HEK293 (cell line): Measurements from ENCODE around the gene KIF26B.

Experiments
- CTCF ChIA-PET: fragments of 350-600 bp; formaldehyde crosslinking; extraction: SDS; loops from one replicate; lab custom pipeline; 2021; ENCODE audit warnings: antibody characterized with exemption; lab: Yijun Ruan, JAX
- POLR2A ChIA-PET: fragments of 300-600 bp; formaldehyde crosslinking; extraction: SDS; loops from one replicate; lab custom pipeline; 2020; ENCODE audit warnings: antibody characterized with exemption, inconsistent platforms; lab: Yijun Ruan, JAX
- H3K27ac ChIP-seq: fragments of 200-500 bp; sonication (Bioruptor generic); 2 replicates; pipeline ENCODE4 v1.5.1; 2014; ENCODE audit warnings: low read depth, low read length, control low read depth, inconsistent platforms; ENCODE audit errors: extremely low read depth
- H3K36me3 ChIP-seq, 2 experiments: fragments of 200-500 bp in 1 of 2; sonication (Bioruptor generic) in 1 of 2; 1 replicate in 1 of 2; 2 replicates in 1 of 2; pipeline ENCODE4 v1.5.1; 2014 to 2017; ENCODE audit warnings: inconsistent platforms in 2 of 2, low read length in 2 of 2; ENCODE audit not compliant: control insufficient read depth in 2 of 2, insufficient read depth in 1 of 2
- H3K4me1 ChIP-seq: fragments of 200-500 bp; sonication (Bioruptor generic); 2 replicates; pipeline ENCODE4 v1.5.1; 2014; ENCODE audit warnings: mild to moderate bottlenecking, low read length, inconsistent platforms; ENCODE audit not compliant: control insufficient read depth, insufficient read depth
- H3K4me3 ChIP-seq: 2 replicates; pipeline ENCODE4 v1.5.1; 2011; ENCODE audit warnings: low read depth, mild to moderate bottlenecking, control low read depth, low read length, moderate library complexity
- H3K9me3 ChIP-seq: fragments of 200-500 bp; sonication (Bioruptor generic); 2 replicates; pipeline ENCODE4 v1.5.1; 2014; ENCODE audit warnings: low read depth, low read length, inconsistent platforms; ENCODE audit not compliant: control insufficient read depth, insufficient read depth
- HIC1 ChIP-seq: fragments of 450-650 bp; formaldehyde crosslinking; IDR thresholded peaks from 2 replicates; pipeline ENCODE4 v1.5.1; 2016; ENCODE audit warnings: missing biosample characterization, missing genetic modification characterization
- SP3 ChIP-seq: fragments of 450-650 bp; formaldehyde crosslinking; IDR thresholded peaks from 2 replicates; pipeline ENCODE4 v1.5.1; 2016; ENCODE audit warnings: missing biosample characterization, missing genetic modification characterization
- ZFP41 ChIP-seq: fragments of 450-650 bp; formaldehyde crosslinking; IDR thresholded peaks from 2 replicates; pipeline ENCODE4 v1.5.1; 2016; ENCODE audit warnings: missing biosample characterization, missing genetic modification characterization, borderline replicate concordance
- ZNF140 ChIP-seq: fragments of 450-650 bp; formaldehyde crosslinking; IDR thresholded peaks from 2 replicates; pipeline ENCODE4 v1.5.1; 2016; ENCODE audit warnings: missing biosample characterization, missing genetic modification characterization
- ZNF169 ChIP-seq: fragments of 450-650 bp; formaldehyde crosslinking; IDR thresholded peaks from 2 replicates; pipeline ENCODE4 v1.5.1; 2016; ENCODE audit warnings: missing biosample characterization, missing genetic modification characterization
- ZNF239 ChIP-seq: fragments of 450-650 bp; formaldehyde crosslinking; IDR thresholded peaks from 2 replicates; pipeline ENCODE4 v1.5.1; 2016; ENCODE audit warnings: missing biosample characterization, missing genetic modification characterization
- ZNF311 ChIP-seq: fragments of 450-650 bp; formaldehyde crosslinking; IDR thresholded peaks from 2 replicates; pipeline ENCODE4 v1.5.1; 2017; ENCODE audit warnings: missing biosample characterization, missing genetic modification characterization, borderline replicate concordance
- ZNF394 ChIP-seq: fragments of 450-650 bp; formaldehyde crosslinking; IDR thresholded peaks from 2 replicates; pipeline ENCODE4 v1.5.1; 2016; ENCODE audit warnings: missing biosample characterization, missing genetic modification characterization, mild to moderate bottlenecking, moderate library complexity, borderline replicate concordance
- ZNF48 ChIP-seq: fragments of 450-650 bp; formaldehyde crosslinking; IDR thresholded peaks from 2 replicates; pipeline ENCODE4 v1.5.1; 2016; ENCODE audit warnings: missing biosample characterization, missing genetic modification characterization
- ZNF623 ChIP-seq: fragments of 450-650 bp; formaldehyde crosslinking; IDR thresholded peaks from 2 replicates; pipeline ENCODE4 v1.5.1; 2016; ENCODE audit warnings: missing biosample characterization, missing genetic modification characterization
- ZNF629 ChIP-seq: fragments of 450-650 bp; formaldehyde crosslinking; IDR thresholded peaks from 2 replicates; pipeline ENCODE4 v1.5.1; 2017; ENCODE audit warnings: missing biosample characterization, missing genetic modification characterization
- ZNF670 ChIP-seq: fragments of 450-650 bp; formaldehyde crosslinking; IDR thresholded peaks from 2 replicates; pipeline ENCODE4 v1.5.1; 2016; ENCODE audit warnings: missing biosample characterization, missing genetic modification characterization, low read depth
- ZNF776 ChIP-seq: fragments of 450-650 bp; formaldehyde crosslinking; IDR thresholded peaks from 2 replicates; pipeline ENCODE4 v1.5.0; 2017; ENCODE audit warnings: missing biosample characterization, missing genetic modification characterization, borderline replicate concordance
- ZNF785 ChIP-seq: fragments of 450-650 bp; formaldehyde crosslinking; IDR thresholded peaks from 2 replicates; pipeline ENCODE4 v1.5.1; 2016; ENCODE audit warnings: missing biosample characterization, missing genetic modification characterization
- ZNF791 ChIP-seq: fragments of 450-650 bp; formaldehyde crosslinking; IDR thresholded peaks from 2 replicates; pipeline ENCODE4 v1.5.1; 2016; ENCODE audit warnings: missing biosample characterization, missing genetic modification characterization
- ZSCAN18 ChIP-seq: fragments of 450-650 bp; formaldehyde crosslinking; IDR thresholded peaks from 2 replicates; pipeline ENCODE4 v1.5.1; 2016; ENCODE audit warnings: missing biosample characterization, missing genetic modification characterization
- TF ChIP-seq, protein P1 (sequence below): fragments of 450-650 bp; formaldehyde crosslinking; IDR thresholded peaks from 2 replicates; pipeline ENCODE4 v1.5.1; 2016; ENCODE audit warnings: missing biosample characterization, missing genetic modification characterization
- TF ChIP-seq, protein P2 (sequence below): fragments of 450-650 bp; formaldehyde crosslinking; IDR thresholded peaks from 2 replicates; pipeline ENCODE4 v1.5.1; 2016; ENCODE audit warnings: missing biosample characterization, missing genetic modification characterization, borderline replicate concordance

KIF26B gene

DNA sequence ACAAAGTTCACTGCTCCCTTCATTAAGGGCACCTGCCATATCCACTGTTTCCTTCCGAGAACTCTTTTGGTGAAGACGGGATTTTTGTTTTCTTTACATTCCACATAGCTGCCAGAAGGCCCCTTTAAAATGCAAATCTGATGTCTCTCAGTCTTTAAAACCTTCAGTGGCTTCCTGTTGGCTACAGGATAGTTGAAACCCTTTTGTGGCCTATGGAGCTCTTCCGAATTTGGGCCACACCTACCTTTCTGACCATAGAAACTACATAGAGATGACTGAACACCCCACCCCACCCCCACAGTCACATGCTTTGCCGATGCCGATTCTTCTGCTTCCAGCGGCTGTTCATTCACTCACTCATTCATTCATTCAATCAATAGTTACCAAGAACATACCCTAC lies 502.6 kb downstream of the KIF26B start:
- CTCF ChIA-PET, result no interaction called here
- no peak overlapping the region for H3K27ac ChIP-seq
- no peaks in the 10 kb centered on the region for H3K36me3 ChIP-seq
- POLR2A ChIA-PET, result no interaction called here
- TF ChIP-seq SP3 (tag by site-specific recombination) (no peak), ZNF791 (tag by site-specific recombination) (no peak), ZNF670 (tag by site-specific recombination) (no peak), ZNF239 (tag by site-specific recombination) (no peak), ZNF140 (tag by site-specific recombination) (no peak), ZNF629 (tag by site-specific recombination) (no peak), ZNF776 (tag by site-specific recombination) (no peak), ZNF785 (tag by site-specific recombination) (no peak), ZNF623 (tag by site-specific recombination) (no peak), ZSCAN18 (tag by site-specific recombination) (no peak), ZNF169 (tag by site-specific recombination) (no peak)
- TF ChIP-seq, protein P1, sequence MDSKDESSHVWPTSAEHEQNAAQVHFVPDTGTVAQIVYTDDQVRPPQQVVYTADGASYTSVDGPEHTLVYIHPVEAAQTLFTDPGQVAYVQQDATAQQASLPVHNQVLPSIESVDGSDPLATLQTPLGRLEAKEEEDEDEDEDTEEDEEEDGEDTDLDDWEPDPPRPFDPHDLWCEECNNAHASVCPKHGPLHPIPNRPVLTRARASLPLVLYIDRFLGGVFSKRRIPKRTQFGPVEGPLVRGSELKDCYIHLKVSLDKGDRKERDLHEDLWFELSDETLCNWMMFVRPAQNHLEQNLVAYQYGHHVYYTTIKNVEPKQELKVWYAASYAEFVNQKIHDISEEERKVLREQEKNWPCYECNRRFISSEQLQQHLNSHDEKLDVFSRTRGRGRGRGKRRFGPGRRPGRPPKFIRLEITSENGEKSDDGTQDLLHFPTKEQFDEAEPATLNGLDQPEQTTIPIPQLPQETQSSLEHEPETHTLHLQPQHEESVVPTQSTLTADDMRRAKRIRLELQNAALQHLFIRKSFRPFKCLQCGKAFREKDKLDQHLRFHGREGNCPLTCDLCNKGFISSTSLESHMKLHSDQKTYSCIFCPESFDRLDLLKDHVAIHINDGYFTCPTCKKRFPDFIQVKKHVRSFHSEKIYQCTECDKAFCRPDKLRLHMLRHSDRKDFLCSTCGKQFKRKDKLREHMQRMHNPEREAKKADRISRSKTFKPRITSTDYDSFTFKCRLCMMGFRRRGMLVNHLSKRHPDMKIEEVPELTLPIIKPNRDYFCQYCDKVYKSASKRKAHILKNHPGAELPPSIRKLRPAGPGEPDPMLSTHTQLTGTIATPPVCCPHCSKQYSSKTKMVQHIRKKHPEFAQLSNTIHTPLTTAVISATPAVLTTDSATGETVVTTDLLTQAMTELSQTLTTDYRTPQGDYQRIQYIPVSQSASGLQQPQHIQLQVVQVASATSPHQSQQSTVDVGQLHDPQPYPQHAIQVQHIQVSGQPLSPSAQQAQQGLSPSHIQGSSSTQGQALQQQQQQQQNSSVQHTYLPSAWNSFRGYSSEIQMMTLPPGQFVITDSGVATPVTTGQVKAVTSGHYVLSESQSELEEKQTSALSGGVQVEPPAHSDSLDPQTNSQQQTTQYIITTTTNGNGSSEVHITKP (tag by site-specific recombination), result no peak
- H3K4me3 ChIP-seq, result no peak overlapping the region
- H3K4me1 ChIP-seq, result no peaks in the 10 kb centered on the region
- H3K9me3 ChIP-seq, result no peaks in the 10 kb centered on the region

GRCh38 chr1:245663373-245663772 lies 508.6 kb downstream of the KIF26B start:
- CTCF ChIA-PET, result no interaction called here
- no peak overlapping the region for H3K4me3 ChIP-seq
- H3K36me3 ChIP-seq, result no peaks in the 10 kb centered on the region
- POLR2A ChIA-PET, result no interaction called here
- H3K4me1 ChIP-seq, result no peaks in the 10 kb centered on the region
- no peak overlapping the region for H3K27ac ChIP-seq
- no peaks in the 10 kb centered on the region for H3K9me3 ChIP-seq
- TF ChIP-seq HIC1 (tag by site-specific recombination) (no peak), ZNF394 (tag by site-specific recombination) (no peak), ZNF311 (no peak), ZNF48 (tag by site-specific recombination) (no peak), ZFP41 (tag by site-specific recombination) (no peak)
- TF ChIP-seq, protein P2, sequence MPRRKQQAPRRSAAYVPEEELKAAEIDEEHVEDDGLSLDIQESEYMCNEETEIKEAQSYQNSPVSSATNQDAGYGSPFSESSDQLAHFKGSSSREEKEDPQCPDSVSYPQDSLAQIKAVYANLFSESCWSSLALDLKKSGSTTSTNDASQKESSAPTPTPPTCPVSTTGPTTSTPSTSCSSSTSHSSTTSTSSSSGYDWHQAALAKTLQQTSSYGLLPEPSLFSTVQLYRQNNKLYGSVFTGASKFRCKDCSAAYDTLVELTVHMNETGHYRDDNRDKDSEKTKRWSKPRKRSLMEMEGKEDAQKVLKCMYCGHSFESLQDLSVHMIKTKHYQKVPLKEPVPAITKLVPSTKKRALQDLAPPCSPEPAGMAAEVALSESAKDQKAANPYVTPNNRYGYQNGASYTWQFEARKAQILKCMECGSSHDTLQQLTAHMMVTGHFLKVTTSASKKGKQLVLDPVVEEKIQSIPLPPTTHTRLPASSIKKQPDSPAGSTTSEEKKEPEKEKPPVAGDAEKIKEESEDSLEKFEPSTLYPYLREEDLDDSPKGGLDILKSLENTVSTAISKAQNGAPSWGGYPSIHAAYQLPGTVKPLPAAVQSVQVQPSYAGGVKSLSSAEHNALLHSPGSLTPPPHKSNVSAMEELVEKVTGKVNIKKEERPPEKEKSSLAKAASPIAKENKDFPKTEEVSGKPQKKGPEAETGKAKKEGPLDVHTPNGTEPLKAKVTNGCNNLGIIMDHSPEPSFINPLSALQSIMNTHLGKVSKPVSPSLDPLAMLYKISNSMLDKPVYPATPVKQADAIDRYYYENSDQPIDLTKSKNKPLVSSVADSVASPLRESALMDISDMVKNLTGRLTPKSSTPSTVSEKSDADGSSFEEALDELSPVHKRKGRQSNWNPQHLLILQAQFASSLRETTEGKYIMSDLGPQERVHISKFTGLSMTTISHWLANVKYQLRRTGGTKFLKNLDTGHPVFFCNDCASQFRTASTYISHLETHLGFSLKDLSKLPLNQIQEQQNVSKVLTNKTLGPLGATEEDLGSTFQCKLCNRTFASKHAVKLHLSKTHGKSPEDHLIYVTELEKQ (tag by site-specific recombination), result no peak
